UCSD-AML1 (cell line): ENCODE results near the gene SSTR5.

Experiments
- DNase-seq: peaks from one replicate; lab custom pipeline; 2025; ENCODE audit not compliant: unreplicated experiment; lab: John Stamatoyannopoulos, UW

SSTR5 gene

DNA sequence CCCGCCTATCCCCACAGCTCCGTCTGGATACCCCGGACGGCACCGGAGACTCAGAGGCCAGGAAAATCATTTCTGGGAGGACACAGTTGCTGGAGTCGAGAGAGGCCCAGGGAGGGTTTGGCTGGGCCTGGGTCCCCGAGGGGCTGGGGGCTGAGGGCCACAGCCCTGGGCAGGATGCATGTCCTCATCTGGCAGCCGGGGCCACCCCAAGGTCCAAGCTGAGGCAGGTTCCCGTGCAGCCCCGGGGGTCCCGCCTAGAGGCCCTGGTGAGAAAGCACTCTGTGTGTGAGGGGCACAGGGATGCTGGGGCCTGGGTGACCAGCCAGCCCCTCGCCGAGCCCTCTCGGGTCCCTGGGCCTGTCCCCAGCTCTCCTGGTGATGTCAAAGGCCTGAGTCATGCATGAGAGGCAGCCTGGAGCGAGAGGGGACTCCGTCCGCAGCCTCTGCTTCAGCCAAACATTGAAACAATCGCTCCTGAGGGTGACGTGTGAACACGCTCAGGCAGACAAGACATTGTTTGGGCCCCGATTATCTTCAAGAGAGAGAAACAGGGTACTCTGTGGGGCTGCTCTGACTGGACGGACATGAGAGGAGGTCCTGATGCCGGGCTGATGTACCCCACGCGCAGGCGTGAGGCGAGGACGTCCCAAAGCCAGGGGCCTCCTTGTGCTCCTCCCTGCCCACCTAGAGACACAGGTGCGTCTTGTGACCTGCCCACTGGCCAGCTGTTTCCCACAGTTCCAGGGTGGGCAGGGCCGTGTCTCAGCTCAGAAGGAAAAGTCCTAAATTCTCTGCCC is 49.3 kb downstream of the SSTR5 start:
- no peak for DNase-seq

DNA sequence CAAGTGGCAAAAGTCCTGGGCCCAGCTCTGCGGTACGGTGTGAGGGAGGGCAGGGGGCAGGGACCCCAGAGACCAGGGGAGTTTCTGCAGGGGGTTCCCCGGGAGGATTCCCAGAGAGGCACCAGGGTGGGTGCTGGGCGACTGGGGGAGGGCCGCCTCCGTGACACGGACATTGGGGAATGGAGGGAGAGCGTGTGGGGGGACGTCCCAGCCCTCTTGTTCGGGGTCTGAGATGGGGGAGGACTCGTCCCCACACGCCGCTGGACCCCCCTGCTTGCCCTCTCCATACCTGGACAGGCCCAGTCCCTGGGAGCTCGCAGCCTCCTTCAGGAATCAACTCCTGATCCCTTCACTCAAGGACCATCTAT is 49.8 kb downstream of the SSTR5 start:
- DNase-seq: no peak

GRCh38 chr16:1123525-1124230 is 51.1 kb downstream of the SSTR5 start:
- DNase-seq: no peak

DNA sequence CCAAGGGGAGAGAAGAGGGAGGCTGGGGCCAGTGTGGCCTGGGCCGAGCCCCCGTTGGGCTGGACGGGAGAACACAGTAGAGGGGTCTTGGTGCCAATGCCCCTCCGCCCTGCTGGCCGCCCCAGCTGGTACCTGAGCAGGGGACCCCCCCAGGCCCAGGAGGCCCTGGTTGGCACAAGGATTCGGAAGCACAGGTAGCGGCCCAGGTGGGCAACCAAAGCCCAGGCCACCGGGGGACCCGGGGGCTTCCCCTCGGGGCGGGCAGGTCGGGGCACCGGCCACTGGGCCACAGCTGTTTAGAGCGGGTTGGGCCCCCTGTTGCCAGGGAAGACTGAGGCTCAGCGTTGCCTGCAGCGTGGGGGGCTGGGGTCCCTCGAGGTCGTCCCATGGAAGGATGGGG is 51.7 kb downstream of the SSTR5 start:
- no peak for DNase-seq

- DNase-seq: no peak
These were observed 52.2 kb downstream of the SSTR5 start for GRCh38 chr16:1124795-1125194.

DNA sequence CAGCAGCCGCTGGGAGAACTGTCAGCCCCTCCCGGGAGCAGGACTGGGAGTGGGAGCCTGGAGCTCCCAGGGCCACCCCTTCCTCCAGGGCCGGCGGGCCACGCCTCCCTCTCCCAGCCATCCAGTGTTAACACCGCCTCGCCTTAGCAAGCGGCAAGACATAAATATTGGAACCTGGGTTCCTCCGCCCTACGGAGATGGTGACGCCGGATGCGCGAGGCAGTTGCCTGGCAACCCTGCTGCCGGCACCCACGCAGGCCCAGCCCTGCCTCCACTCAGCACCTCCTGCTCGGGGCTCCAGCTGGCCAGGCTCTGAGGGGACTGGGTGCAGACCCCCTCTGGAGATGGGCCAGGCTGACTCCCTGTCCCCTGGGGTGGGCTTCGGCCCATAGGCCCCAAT is 52.9 kb downstream of the SSTR5 start:
- DNase-seq: no peak

DNA sequence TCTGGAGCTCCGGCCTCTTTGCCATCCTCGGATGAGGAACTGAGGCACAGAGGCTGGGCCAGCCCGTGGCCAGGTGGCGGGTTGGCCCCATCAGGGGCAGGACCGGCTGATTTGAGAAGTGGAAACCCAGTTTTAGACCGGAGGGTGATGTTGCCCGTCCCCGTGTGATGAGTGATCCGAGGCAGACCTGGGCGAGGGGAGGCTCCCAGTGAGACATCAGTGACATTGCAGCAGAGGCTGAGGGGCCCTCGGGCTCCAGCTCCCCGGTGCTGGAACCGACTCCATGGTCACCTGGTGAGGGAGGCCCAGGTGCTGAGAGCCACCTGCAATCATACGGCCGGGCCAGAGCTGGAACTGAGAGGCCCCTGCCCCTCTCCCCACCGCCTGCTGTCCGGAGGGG is 53.5 kb downstream of the SSTR5 start:
- DNase-seq: no peak

GRCh38 chr16:1126586-1126985 is 54.0 kb downstream of the SSTR5 start:
- no peak for DNase-seq

DNA sequence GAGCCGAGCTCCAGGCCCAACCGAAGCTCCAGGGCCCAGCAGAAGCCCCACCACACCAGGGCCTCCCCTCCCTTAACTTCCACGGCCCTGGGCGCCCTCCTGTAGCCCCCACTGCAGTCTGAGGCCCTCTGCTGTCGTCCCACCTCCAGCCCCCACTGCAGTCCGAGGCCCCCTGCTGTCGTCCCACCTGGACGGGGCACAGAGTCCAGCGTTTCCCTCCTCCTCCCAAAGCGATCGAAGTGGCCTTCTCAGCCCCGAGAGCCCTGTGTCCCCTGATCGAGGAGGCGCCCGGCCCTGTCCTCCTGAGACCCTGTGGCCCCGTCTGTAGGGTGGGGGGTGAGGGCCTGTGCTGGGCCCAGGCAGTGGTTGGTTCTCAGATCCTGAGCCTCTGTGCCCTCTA is 54.6 kb downstream of the SSTR5 start:
- no peak for DNase-seq

DNA sequence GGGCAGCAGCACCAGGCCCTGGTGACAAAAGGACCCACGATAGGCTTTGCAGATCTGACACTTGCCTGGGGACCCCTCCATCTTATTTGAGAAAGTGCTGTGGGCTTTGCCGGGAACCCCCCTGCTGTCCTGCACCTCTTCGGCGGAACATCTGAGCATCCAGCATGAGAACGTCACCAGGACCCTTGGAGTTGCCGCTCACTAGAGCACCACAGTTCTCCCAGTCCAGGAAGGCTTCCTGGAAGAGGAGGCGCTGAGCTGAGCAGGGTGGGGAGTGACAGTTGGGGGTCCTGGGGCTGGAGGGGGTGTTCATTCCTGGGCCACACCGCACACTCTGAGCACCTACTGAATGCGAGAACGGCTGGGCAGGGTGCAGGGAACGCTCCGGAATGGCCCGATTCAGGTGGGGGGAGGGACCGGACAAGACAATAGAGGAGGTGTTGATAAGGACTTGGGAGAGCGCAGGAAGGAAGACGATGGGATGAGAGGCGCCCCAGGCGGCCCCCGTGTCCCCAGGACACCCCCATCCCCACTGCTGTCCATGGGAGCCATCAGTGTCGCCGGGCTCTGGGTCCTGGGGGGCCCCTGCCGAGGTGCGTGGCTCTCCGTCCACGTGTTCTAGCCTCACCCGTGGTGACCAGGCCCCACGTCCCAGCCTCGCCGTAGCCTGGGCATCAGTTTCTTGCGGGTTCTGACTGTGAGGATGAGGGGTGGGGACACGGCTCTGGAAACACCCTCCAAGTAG is 55.6 kb downstream of the SSTR5 start:
- no peak for DNase-seq

GRCh38 chr16:1129106-1129960 is 56.8 kb downstream of the SSTR5 start:
- DNase-seq: no peak

GRCh38 chr16:1130382-1130781 is 57.8 kb downstream of the SSTR5 start:
- DNase-seq: no peak
